Inflammatory macrophage treated with lipopolysaccharide for 1 hour (primary cell): ENCODE measurements around the gene GPX1.
"Not testable (repeated sequence)": the region's sequence is repeated elsewhere in the genome, so short reads cannot be mapped to it uniquely, and the experiment has no call there.

Experiments used
- DNase-seq, 2 donors: peaks; one replicate each; pipeline ENCODE4 v3.0.0-alpha.2; 2020 to 2022

GPX1 gene

GRCh38 chr3:49357443-49358216 is 523 bp downstream of the GPX1 start:
- peak; percentile 93 to 95 for DNase-seq

DNA sequence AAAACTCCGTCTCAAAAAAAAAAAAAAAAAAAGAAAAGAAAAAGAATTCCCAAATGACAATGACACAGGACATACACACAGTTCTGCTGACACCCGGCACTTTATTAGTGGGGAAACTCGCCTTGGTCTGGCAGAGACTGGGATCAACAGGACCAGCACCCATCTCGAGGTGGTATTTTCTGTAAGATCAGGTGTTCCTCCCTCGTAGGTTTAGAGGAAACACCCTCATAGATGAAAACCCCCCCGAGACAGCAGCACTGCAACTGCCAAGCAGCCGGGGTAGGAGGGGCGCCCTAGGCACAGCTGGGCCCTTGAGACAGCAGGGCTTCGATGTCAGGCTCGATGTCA is 1.1 kb downstream of the GPX1 start:
- DNase-seq = peak in 1 of 2 donors; percentile 35

DNA sequence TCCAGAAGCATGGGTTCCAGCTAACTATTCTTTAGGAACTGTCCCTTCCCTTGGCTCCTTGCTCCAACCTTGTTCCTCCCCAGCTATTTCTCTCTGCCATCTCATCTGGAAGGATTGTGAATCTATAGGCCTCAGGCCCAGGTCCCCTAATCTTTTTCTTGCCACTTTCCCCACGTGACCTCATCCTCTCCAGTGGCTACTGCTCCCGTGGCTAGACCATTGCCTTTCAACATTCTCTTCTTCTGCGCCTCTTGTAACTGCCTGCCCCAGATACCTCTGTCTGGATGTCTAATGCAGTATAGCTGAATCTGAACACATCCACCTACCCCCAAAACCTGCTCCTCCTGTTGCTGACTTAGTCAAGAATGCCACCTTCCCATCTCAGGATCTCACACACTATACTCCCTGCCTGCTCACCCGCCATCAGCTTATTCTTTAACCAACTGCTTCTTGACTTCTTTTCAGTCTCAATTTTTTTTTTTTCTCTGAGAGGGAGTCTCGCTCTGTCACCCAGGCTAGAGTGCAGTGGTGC is 5.2 kb downstream of the GPX1 start:
- DNase-seq = no peak

- peak; percentile 89 for DNase-seq
Measured at GRCh38 chr3:49352281-49352680, 5.9 kb downstream of the GPX1 start.

DNA sequence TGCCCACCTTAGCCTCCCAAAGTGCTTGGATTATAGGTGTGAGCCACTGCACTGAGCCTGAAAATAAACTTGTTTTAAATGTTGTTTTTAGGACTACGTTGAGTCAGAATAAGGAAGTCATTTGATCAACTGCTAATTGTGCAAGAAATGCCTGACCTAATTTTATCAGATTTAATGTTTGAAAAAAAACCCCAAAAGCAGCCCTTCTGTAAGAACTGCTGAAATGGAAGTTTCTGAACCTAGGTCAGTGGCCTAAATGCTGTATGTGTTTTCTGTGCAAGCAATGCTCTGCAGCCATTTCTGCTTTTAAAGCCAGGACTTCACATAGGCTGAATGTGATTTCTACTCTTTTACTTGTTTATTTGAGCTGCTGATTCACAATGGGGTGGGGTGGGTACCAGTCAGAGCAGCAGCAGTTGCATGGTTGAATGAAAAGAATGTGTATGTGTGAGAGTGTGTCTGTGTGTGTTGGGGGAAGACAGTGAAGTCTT is 6.6 kb downstream of the GPX1 start:
- peak; percentile 92 to 95 for DNase-seq

- DNase-seq = peak in 1 of 2 donors; percentile 46
Measured at GRCh38 chr3:49349348-49350114, 8.6 kb downstream of the GPX1 start.

DNA sequence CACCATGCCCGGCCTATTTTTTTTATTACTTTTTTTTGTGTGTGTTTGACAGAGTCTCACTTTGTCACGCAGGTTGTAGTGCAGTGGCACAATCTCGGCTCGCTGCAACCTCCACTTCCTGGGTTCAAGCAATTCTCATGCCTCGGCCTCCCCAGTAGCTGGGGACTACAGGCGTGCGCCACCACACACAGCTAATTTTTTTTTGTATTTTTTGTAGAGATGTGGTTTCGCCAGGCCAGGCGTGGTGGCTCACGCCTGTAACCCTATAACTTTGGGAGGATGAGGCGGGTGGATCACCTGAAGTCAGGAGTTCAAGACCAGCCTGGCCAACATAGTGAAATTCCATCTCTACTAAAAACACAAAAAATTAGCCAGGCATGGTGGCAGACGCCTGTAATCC is 9.8 kb downstream of the GPX1 start:
- not testable (repeated sequence) for DNase-seq

DNA sequence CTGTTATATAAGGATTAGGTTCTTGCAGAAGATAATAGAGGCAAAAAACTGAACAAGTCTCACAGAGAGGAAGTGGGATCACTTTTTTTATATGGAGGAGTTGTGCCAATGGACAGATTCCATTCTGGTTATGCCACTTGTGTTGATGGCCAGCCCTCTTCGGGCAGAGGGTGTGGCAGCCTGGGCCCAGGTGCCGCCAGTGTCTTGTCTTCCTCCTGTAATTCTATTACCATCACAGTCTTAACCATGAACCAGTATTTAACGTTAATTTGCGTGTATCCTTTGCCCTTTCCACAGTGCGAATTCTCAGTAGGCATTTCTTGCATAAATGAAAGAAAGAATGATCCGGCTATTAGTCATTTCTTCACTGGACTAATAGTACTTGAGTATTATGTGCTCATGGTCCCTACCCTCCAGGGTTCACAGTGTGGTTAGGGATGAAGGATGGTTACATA is 11.3 kb downstream of the GPX1 start:
- peak in 1 of 2 donors; percentile 54 for DNase-seq

DNA sequence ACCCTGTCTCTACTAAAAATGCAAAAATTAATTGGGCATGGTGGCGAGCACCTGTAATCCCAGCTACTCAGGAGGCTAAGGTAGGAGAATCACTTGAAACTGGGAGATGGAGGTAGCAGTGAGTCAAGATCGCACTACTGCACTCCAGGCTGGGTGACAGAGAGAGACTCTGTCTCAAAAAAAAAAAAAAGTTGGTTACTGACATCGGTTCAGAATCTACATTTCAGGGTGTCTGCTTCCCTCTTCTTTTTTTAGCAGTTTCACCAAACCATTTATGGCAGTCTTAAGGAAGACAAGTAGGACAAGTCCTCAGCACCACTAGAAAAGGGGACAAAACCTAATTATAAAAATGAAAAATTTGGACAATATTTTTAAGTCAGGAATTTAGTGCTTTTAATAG is 15.0 kb downstream of the GPX1 start:
- peak in 1 of 2 donors; percentile 42 for DNase-seq

- peak in 1 of 2 donors; percentile 60 for DNase-seq
Measured at GRCh38 chr3:49341996-49342395, 16.2 kb downstream of the GPX1 start.

DNA sequence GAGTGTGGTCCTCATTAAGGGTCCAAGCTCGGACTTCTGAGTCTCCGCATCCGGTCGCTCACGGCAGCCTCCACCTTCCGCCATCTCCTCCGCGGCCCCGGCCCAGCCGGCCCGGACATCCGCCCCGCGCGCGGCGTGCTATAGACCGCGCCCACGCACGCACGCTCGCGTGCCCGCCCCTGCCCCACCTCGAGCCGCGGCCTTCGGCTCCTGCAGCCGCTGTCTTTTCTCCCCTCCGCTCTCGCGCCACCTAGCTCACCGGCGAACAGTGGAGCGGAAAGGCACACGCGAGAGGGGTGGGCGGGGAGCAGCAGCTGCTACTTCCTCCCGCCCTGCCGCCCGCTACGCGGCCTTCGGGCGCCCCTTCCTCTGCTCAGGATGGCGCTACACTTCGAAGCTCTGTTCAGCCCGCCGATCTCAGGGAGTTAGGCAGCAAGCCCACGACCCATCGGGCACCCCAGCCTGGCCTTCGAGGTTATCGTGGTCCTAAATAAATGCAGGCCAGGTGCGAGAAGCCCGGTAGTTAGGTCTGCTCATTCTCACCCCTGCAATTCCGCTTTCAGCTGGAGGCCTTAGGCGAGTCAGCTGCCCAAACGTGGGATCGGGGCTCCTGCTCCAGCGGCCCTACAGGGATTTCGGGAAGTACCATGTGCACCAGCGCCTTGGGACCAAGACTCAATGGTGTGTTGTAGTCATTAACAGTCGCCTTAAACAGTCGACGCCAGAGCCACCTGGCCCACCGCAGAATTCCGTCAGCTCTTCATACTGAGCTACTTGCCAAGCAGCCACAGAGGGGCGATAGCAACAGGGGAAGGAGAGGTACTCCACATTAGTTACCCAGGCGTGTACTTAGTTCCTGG is 18.0 kb downstream of the GPX1 start, which contains the start of gene USP4:
TSS of gene USP4 (minus strand) at position 113 of the 860 bp plus-strand sequence. CDS start at position 84, 29 bp downstream.
- peak; percentile 63 for DNase-seq

GRCh38 chr3:49339581-49339940 is 18.6 kb downstream of the GPX1 start:
- no peak for DNase-seq

- DNase-seq = peak; percentile 58 to 65
Measured at GRCh38 chr3:49333916-49334633, 24.1 kb downstream of the GPX1 start.

GRCh38 chr3:49333091-49333490 is 25.1 kb downstream of the GPX1 start:
- peak in 1 of 2 donors; percentile 59 for DNase-seq

DNA sequence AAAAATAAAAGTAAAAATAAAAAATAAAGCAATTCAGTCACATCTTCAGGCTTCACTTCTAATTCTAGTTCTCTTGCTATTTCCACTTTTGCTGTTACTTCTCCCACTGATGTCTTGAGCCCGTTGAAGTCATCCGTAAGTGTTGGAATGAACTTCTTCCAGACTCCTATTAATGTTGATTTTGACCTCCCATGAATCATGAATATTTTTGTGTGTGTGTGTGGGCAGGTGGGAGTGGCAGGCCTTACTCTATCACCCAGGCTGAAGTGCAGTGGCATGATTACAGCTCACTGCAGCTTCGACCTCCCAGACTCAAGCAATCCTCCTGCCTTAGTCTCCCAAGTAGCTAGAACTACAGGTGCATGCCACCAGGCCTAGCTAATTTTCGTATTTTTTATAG is 29.0 kb downstream of the GPX1 start:
- no peak for DNase-seq

GRCh38 chr3:49328350-49328749 is 29.8 kb downstream of the GPX1 start:
- not testable (repeated sequence) for DNase-seq

DNA sequence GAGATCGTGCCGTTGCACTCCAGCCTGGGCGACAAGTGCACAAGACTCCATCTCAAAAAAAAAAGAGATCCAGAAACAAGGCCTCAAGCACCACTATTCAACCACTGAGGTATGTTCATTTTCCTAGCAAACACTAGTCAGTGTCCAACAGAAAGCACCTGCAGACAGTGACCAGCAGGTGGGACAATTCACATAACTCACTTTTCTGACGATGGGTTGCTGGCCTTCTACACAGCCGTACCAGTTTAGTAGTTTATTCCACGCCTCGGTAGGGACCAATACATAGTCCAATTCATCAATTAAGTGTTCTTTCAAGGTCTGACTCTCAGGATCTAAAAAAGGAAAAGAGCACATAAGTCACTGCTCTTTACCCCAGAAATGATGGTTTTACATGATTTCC is 30.7 kb downstream of the GPX1 start:
- DNase-seq = no peak

- no peak for DNase-seq
Measured at GRCh38 chr3:49324768-49325167, 33.4 kb downstream of the GPX1 start.

DNA sequence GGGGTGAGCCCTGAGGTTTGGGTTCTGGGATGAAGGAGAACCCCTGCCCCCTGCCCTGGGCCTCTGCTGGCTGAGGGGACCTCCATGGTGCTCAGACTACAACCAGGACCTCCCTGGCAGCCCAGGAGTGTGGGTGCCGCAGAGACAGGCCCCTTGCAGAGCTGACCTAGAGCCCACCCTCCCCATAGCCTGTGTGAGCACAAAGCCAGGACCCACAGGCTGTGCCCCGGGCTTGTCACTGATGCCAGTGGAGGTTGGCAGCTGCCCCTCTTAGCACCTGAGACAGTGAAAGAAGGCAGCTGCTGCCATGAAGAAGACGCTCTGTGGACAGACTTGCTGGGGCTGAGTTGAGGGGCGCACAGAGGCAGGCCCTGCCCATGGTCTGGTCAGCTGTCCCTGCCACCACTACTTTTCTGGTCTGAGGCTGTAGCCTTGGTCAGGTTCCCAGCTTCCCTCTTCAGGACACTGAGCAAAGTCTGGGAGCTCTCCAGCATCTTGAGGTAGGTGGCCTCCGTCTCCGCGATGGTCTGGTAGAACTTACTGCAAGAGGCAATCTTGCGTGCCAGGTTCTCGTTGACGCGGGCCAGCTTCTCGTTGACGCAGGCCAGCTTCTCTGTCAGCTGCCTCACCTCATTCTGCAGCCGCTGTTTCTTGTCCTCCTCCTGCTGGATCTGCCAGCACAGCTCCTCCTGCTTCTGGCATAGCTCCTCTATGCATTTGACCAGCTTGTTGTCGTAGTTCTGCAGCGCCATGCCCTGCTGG is 41.3 kb downstream of the GPX1 start:
- no peak for DNase-seq

- peak; percentile 42 to 88 for DNase-seq
Measured at GRCh38 chr3:49313896-49314688, 44.1 kb downstream of the GPX1 start.
